HCT116 (cell line): Measurements from ENCODE around the gene SLC35G4. TPM values are rescaled to one million over a fixed set of nuclear protein-coding genes. Genes with fewer than 3 reads are reported as not detected.

Experiments
- ATAC-seq: fragments of 200-7000 bp; cut with Tn5 transposase; 2 replicates; pipeline ENCODE4 v1.9.1; 2020; ENCODE audit warnings: mild to moderate bottlenecking, moderate library complexity
- BruUV-seq: library from RNA; stranded (reverse); fragments of 400-500 nt; replicated peaks from 2 replicates; lab custom pipeline; 2021; lab: Mats Ljungman, UMichigan
- CTCF ChIA-PET: fragments of 300-600 bp; sonication (Branson Sonifier 250); formaldehyde crosslinking; loops from one replicate; lab custom pipeline; 2021; ENCODE audit warnings: antibody characterized with exemption; lab: Charles Lee
- POLR2A ChIA-PET: fragments of 300-600, 350-600 bp; sonication (Branson Sonifier 250); formaldehyde crosslinking; loops from one replicate; lab custom pipeline; 2021; ENCODE audit warnings: antibody characterized with exemption; lab: Charles Lee
- RAD21 ChIA-PET, 2 experiments: fragments of 300-600 bp; sonication (Branson Sonifier 250); formaldehyde crosslinking; loops; one replicate each; lab custom pipeline; 2023; ENCODE audit warnings: low total read pairs in 2 of 2; ENCODE audit not compliant: uncharacterized antibody in 2 of 2, unreplicated experiment in 2 of 2, low non-redundant PET in 1 of 2; lab: Charles Lee
- DNase-seq: peaks from one replicate; pipeline ENCODE4 v3.0.0-alpha.2; 2010; ENCODE audit warnings: low read depth, low spot score
- H2AFZ ChIP-seq: fragments of 200-600 bp; shearing (Covaris generic), sonication (generic); 2 replicates; pipeline ENCODE4 v1.6.1; 2017; ENCODE audit warnings: low read depth, mixed run types, mixed read lengths, antibody characterized with exemption, low read length; ENCODE audit not compliant: poor library complexity, severe bottlenecking
- H3K27ac ChIP-seq: 2 replicates; pipeline ENCODE4 v1.5.1; 2012; ENCODE audit warnings: low read depth, low read length
- H3K27me3 ChIP-seq: fragments of 200-600 bp; sonication (generic); 2 replicates; pipeline ENCODE4 v1.6.1; 2016; ENCODE audit warnings: mixed run types, low read length, mixed read lengths; ENCODE audit not compliant: insufficient read depth
- H3K36me3 ChIP-seq, 2 experiments: fragments of 200-500 bp in 1 of 2; fragments of 200-600 bp in 1 of 2; sonication (Bioruptor generic) in 1 of 2; sonication (generic) in 1 of 2; 2 replicates each; pipeline versions ENCODE4 v1.5.1 to v1.6.1; 2014 to 2016; ENCODE audit warnings: low read length in 2 of 2, inconsistent platforms in 1 of 2, mixed read lengths in 1 of 2, mixed run types in 1 of 2; ENCODE audit not compliant: insufficient read depth in 2 of 2, control insufficient read depth in 1 of 2
- H3K4me1 ChIP-seq, 2 experiments: fragments of 200-600 bp in 1 of 2; sonication (generic) in 1 of 2; 2 replicates each; pipeline versions ENCODE4 v1.5.1 to v1.6.1; 2012 to 2017; ENCODE audit warnings: low read length in 2 of 2, inconsistent platforms in 1 of 2, mild to moderate bottlenecking in 1 of 2, mixed read lengths in 1 of 2, mixed run types in 1 of 2, moderate library complexity in 1 of 2; ENCODE audit not compliant: insufficient read depth in 2 of 2, control insufficient read depth in 1 of 2
- H3K4me2 ChIP-seq: fragments of 200-600 bp; sonication (generic); 2 replicates; pipeline ENCODE4 v1.6.1; 2017; ENCODE audit warnings: mixed run types, low read length, mixed read lengths
- H3K4me3 ChIP-seq, 2 experiments: fragments of 200-600 bp in 1 of 2; sonication (generic) in 1 of 2; replicated peaks in 1 of 2; 2 replicates each; pipeline ENCODE4 v1.5.1; 2011 to 2016; ENCODE audit warnings: low read length in 2 of 2, control low read depth in 1 of 2, low read depth in 1 of 2, mild to moderate bottlenecking in 1 of 2, mixed read lengths in 1 of 2, mixed run types in 1 of 2
- H3K79me2 ChIP-seq: fragments of 200-600 bp; sonication (generic); 2 replicates; pipeline ENCODE4 v1.6.1; 2017; ENCODE audit warnings: mild to moderate bottlenecking, mixed run types, low read length, moderate library complexity, mixed read lengths; ENCODE audit not compliant: insufficient read depth
- H3K9ac ChIP-seq: fragments of 200-600 bp; sonication (generic); 2 replicates; pipeline ENCODE4 v1.6.1; 2016; ENCODE audit warnings: low read length, mixed read lengths
- H3K9me2 ChIP-seq: fragments of 200-600 bp; sonication (generic), shearing (Covaris generic); 2 replicates; pipeline ENCODE4 v1.6.1; 2017; ENCODE audit warnings: mixed run types, mild to moderate bottlenecking, moderate library complexity; ENCODE audit not compliant: insufficient read depth
- H3K9me3 ChIP-seq, 2 experiments: fragments of 200-500 bp in 1 of 2; fragments of 200-600 bp in 1 of 2; sonication (Bioruptor generic) in 1 of 2; sonication (generic) in 1 of 2; 2 replicates each; pipeline ENCODE4 v1.6.1; 2014 to 2017; ENCODE audit warnings: low read length in 2 of 2, mixed read lengths in 2 of 2, inconsistent platforms in 1 of 2, low read depth in 1 of 2, mild to moderate bottlenecking in 1 of 2, mixed run types in 1 of 2, moderate library complexity in 1 of 2; ENCODE audit not compliant: control insufficient read depth in 1 of 2, insufficient read depth in 1 of 2
- H4K20me1 ChIP-seq: fragments of 200-600 bp; sonication (generic), shearing (Covaris generic); 2 replicates; pipeline ENCODE4 v1.6.1; 2017; ENCODE audit warnings: mixed run types, mild to moderate bottlenecking, moderate library complexity; ENCODE audit not compliant: insufficient read depth
- ATF3 ChIP-seq: IDR thresholded peaks from 2 replicates; pipeline ENCODE4 v1.6.1; 2012
- CTCF ChIP-seq, 3 experiments: fragments of 200-600 bp in 1 of 3; sonication (generic) in 1 of 3; IDR thresholded peaks in 2 of 3; conservative IDR thresholded peaks in 1 of 3; 2 replicates each; pipeline ENCODE4 v1.5.1; 2012 to 2017; ENCODE audit warnings: low read depth in 2 of 3, low read length in 2 of 3, antibody characterized with exemption in 1 of 3, borderline replicate concordance in 1 of 3, control low read depth in 1 of 3, mild to moderate bottlenecking in 1 of 3, mixed read lengths in 1 of 3, mixed run types in 1 of 3, moderate library complexity in 1 of 3; ENCODE audit not compliant: insufficient read depth in 1 of 3
- EGR1 ChIP-seq: IDR thresholded peaks from 2 replicates; pipeline ENCODE4 v1.6.1; 2012; ENCODE audit warnings: low read depth
- ELF1 ChIP-seq: IDR thresholded peaks from 2 replicates; pipeline ENCODE4 v1.6.1; 2012; ENCODE audit warnings: low read depth, borderline replicate concordance
- FOSL1 ChIP-seq: IDR thresholded peaks from 2 replicates; pipeline ENCODE4 v1.6.1; 2012; ENCODE audit warnings: low read depth
- JUND ChIP-seq: IDR thresholded peaks from 2 replicates; pipeline ENCODE4 v1.6.1; 2012
- MAX ChIP-seq: IDR thresholded peaks from 2 replicates; pipeline ENCODE4 v1.6.1; 2012
- POLR2A ChIP-seq: IDR thresholded peaks from 2 replicates; pipeline ENCODE4 v1.7.0; 2011; ENCODE audit warnings: borderline replicate concordance; ENCODE audit not compliant: insufficient read depth, insufficient read length; ENCODE audit errors: extremely low read depth
- RAD21 ChIP-seq: IDR thresholded peaks from 2 replicates; pipeline ENCODE4 v1.6.1; 2012; ENCODE audit warnings: low read depth, mild to moderate bottlenecking
- SIN3A ChIP-seq: IDR thresholded peaks from 2 replicates; pipeline ENCODE4 v1.6.1; 2012; ENCODE audit warnings: low read depth
- SP1 ChIP-seq: IDR thresholded peaks from 2 replicates; pipeline ENCODE4 v1.6.1; 2012; ENCODE audit warnings: low read depth
- SRF ChIP-seq: IDR thresholded peaks from 2 replicates; pipeline ENCODE4 v1.6.1; 2012; ENCODE audit warnings: low read depth
- TCF7L2 ChIP-seq: IDR thresholded peaks from 2 replicates; pipeline ENCODE4 v1.7.0; 2011; ENCODE audit warnings: borderline replicate concordance, inconsistent platforms; ENCODE audit not compliant: insufficient read depth, insufficient read length; ENCODE audit errors: extremely low read depth
- ZFX ChIP-seq: fragments of 450-650 bp; IDR thresholded peaks from 2 replicates; pipeline ENCODE4 v1.6.1; 2017
- ZNF274 ChIP-seq: fragments of 200-500 bp; sonication (Bioruptor generic); IDR thresholded peaks from 2 replicates; pipeline ENCODE4 v1.6.1; 2014; ENCODE audit warnings: mild to moderate bottlenecking, low read depth, low read length, inconsistent platforms
- intact Hi-C: fragments of 100-400 bp; cut with micrococcal nuclease; formaldehyde crosslinking; loops from 2 replicates; pipeline ENCODE4 v1.10.0; 2022
- total RNA-seq: library from RNA; stranded (reverse); gene quantifications from one replicate; pipeline ENCODE4 v1.2.1, GENCODE V29; 2021; ENCODE audit not compliant: unreplicated experiment
- TF ChIP-seq, protein P1 (sequence below): IDR thresholded peaks from 2 replicates; pipeline ENCODE4 v1.6.1; 2012; ENCODE audit warnings: low read depth
- TF ChIP-seq, protein P2 (sequence below): IDR thresholded peaks from 2 replicates; pipeline ENCODE4 v1.6.1; 2011; ENCODE audit warnings: mild to moderate bottlenecking, low read length, moderate library complexity; ENCODE audit not compliant: insufficient replicate concordance; ENCODE audit errors: extremely low read depth

Gene SLC35G4
- total RNA-seq, 1 experiment from 2014 or later = not detected

GRCh38 chr18:11655606-11655932 is 46.2 kb downstream of the SLC35G4 start:
- RAD21 ChIA-PET = interaction anchor here (1.2 to 2.3 kb wide), 3 partner anchors 73 to 383 kb away, joined by 3 to 14 read pairs (median 5); no protein-coding TSS in a partner anchor
- H2AFZ ChIP-seq = peak overlapping the region; percentile 86
- intact Hi-C loops = loop anchor here (1.0 to 10.0 kb wide), 5 partner anchors 73 to 582 kb away; no protein-coding TSS in a partner anchor
- DNase-seq (no peak), ATAC-seq (peak; percentile 42)
- peaks cover 0 to 4% of the 10 kb centered on the region in 2 experiments; a peak in 2 of 4 replicates for H3K4me1 ChIP-seq
- H3K9me3 ChIP-seq = no peaks in the 10 kb centered on the region
- no peaks in the 10 kb centered on the region for H4K20me1 ChIP-seq
- CTCF ChIA-PET = interaction anchor here (0.6 to 3.8 kb wide), 26 partner anchors 11 to 1148 kb away, joined by 3 to 65 read pairs (median 4); partner anchors contain the start of gene GNAL
- no peaks in the 10 kb centered on the region for H3K79me2 ChIP-seq
- POLR2A ChIA-PET = interaction anchor here (1.6 kb wide), 2 partner anchors 72 to 78 kb away, joined by 3 read pairs; no protein-coding TSS in a partner anchor
- TF ChIP-seq SIN3A (no peak), EGR1 (no peak), SP1 (no peak), JUND (no peak), MAX (no peak), TCF7L2 (no peak), FOSL1 (no peak), SRF (no peak), ZFX (no peak), CTCF (IDR thresholded peaks at IDR 0.05 in 2 of 3, conservative IDR thresholded peaks at IDR 0.05 in 1 of 3; ENCODE audit: borderline replicate concordance in 1 of 3, insufficient read depth in 1 of 3, low read depth in 2 of 3, low read length in 2 of 3) (no peak), RAD21 (no peak), ZNF274 (no peak), ELF1 (no peak), POLR2A (no peak), ATF3 (no peak)
- TF ChIP-seq, protein P1, sequence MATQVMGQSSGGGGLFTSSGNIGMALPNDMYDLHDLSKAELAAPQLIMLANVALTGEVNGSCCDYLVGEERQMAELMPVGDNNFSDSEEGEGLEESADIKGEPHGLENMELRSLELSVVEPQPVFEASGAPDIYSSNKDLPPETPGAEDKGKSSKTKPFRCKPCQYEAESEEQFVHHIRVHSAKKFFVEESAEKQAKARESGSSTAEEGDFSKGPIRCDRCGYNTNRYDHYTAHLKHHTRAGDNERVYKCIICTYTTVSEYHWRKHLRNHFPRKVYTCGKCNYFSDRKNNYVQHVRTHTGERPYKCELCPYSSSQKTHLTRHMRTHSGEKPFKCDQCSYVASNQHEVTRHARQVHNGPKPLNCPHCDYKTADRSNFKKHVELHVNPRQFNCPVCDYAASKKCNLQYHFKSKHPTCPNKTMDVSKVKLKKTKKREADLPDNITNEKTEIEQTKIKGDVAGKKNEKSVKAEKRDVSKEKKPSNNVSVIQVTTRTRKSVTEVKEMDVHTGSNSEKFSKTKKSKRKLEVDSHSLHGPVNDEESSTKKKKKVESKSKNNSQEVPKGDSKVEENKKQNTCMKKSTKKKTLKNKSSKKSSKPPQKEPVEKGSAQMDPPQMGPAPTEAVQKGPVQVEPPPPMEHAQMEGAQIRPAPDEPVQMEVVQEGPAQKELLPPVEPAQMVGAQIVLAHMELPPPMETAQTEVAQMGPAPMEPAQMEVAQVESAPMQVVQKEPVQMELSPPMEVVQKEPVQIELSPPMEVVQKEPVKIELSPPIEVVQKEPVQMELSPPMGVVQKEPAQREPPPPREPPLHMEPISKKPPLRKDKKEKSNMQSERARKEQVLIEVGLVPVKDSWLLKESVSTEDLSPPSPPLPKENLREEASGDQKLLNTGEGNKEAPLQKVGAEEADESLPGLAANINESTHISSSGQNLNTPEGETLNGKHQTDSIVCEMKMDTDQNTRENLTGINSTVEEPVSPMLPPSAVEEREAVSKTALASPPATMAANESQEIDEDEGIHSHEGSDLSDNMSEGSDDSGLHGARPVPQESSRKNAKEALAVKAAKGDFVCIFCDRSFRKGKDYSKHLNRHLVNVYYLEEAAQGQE = no peak
- TF ChIP-seq, protein P2, sequence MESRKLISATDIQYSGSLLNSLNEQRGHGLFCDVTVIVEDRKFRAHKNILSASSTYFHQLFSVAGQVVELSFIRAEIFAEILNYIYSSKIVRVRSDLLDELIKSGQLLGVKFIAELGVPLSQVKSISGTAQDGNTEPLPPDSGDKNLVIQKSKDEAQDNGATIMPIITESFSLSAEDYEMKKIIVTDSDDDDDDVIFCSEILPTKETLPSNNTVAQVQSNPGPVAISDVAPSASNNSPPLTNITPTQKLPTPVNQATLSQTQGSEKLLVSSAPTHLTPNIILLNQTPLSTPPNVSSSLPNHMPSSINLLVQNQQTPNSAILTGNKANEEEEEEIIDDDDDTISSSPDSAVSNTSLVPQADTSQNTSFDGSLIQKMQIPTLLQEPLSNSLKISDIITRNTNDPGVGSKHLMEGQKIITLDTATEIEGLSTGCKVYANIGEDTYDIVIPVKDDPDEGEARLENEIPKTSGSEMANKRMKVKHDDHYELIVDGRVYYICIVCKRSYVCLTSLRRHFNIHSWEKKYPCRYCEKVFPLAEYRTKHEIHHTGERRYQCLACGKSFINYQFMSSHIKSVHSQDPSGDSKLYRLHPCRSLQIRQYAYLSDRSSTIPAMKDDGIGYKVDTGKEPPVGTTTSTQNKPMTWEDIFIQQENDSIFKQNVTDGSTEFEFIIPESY = no peak
- no peak overlapping the region for H3K27ac ChIP-seq
- H3K4me2 ChIP-seq = peak overlapping the region; percentile 51
- H3K36me3 ChIP-seq = no peaks in the 10 kb centered on the region
- H3K4me3 ChIP-seq = no peak overlapping the region
- BruUV-seq = no TSS peak
- H3K9me2 ChIP-seq = no peaks in the 10 kb centered on the region
- H3K9ac ChIP-seq = no peak overlapping the region
- 0 out of 2 replicates have a peak, but pooled peaks cover 6% of the 10 kb centered on the region for H3K27me3 ChIP-seq
